OCI-LY3 (cell line): ENCODE results near the gene ISOC2.

Experiments used
- H2AFZ ChIP-seq: fragments of 200-600, 300-600 bp; shearing (Covaris generic); 2 replicates; pipeline ENCODE4 v1.6.0; 2014; ENCODE audit warnings: antibody characterized with exemption, low read depth, low read length
- H3K27ac ChIP-seq: fragments of 200-600, 300-600 bp; sonication (generic); 2 replicates; pipeline ENCODE4 v1.5.1; 2014; ENCODE audit warnings: mild to moderate bottlenecking, low read length, moderate library complexity, mixed read lengths
- H3K27me3 ChIP-seq: fragments of 200-600, 300-600 bp; sonication (generic); 2 replicates; pipeline ENCODE4 v1.6.1; 2014; ENCODE audit warnings: low read depth, low read length, mixed read lengths
- H3K36me3 ChIP-seq: fragments of 200-600, 300-600 bp; sonication (generic); replicated peaks from 2 replicates; pipeline ENCODE3; 2014; ENCODE audit warnings: low read depth, low read length, mixed read lengths
- H3K4me1 ChIP-seq: fragments of 300-600, 200-600 bp; sonication (generic); 2 replicates; pipeline ENCODE4 v1.6.1; 2014; ENCODE audit warnings: low read length, mixed read lengths
- H3K4me2 ChIP-seq: fragments of 200-600, 300-600 bp; sonication (generic); 2 replicates; pipeline ENCODE4 v1.6.1; 2014; ENCODE audit warnings: low read length, mixed read lengths
- H3K4me3 ChIP-seq: fragments of 300-600, 200-600 bp; sonication (generic); 2 replicates; pipeline ENCODE4 v1.5.1; 2014; ENCODE audit warnings: antibody characterized with exemption, mild to moderate bottlenecking, low read length, moderate library complexity
- H3K79me2 ChIP-seq: fragments of 300-600, 200-600 bp; shearing (Covaris generic); 2 replicates; pipeline ENCODE4 v1.6.1; 2014; ENCODE audit warnings: mild to moderate bottlenecking, low read length, mixed read lengths
- H3K9ac ChIP-seq: fragments of 300-600, 200-600 bp; shearing (Covaris generic); 2 replicates; pipeline ENCODE4 v1.6.0; 2014; ENCODE audit warnings: mild to moderate bottlenecking, low read length, moderate library complexity
- H3K9me3 ChIP-seq: fragments of 200-600, 300-600 bp; shearing (Covaris generic); 2 replicates; pipeline ENCODE4 v1.6.1; 2014; ENCODE audit warnings: low read length, mixed read lengths; ENCODE audit not compliant: insufficient read depth
- H4K20me1 ChIP-seq: fragments of 200-600, 300-600 bp; sonication (generic); 2 replicates; pipeline ENCODE4 v1.6.1; 2016; ENCODE audit warnings: low read length, mixed read lengths; ENCODE audit not compliant: insufficient read depth
- CTCF ChIP-seq: fragments of 200-600, 300-600 bp; sonication (generic); IDR thresholded peaks from 2 replicates; pipeline ENCODE4 v1.5.1; 2014; ENCODE audit warnings: antibody characterized with exemption, low read length, low read depth
- EZH2phosphoT487 ChIP-seq: fragments of 200-600 bp; shearing (Covaris generic); IDR thresholded peaks from 2 replicates; pipeline ENCODE4 v1.6.1; 2018; ENCODE audit warnings: antibody characterized with exemption, mixed run types, low read depth

ISOC2 gene

GRCh38 chr19:55464662-55465054 is 3.2 kb upstream of the ISOC2 start, which contains the start of gene C19orf85:
TSS of gene C19orf85 (minus strand) at chr19:55464751. CDS start at chr19:55464554, 197 bp downstream.
- Histone ChIP-seq H2AFZ (no peak within 1 kb of the TSS), H3K4me2 (no peak within 1 kb of the TSS), H3K27ac (no peak within 1 kb of the TSS), H3K79me2 (0 out of 2 replicates have a peak, but pooled peaks cover 3% of the 10 kb centered on the region), H4K20me1 (no peaks in the 10 kb centered on the region), H3K9ac (no peak within 1 kb of the TSS), H3K27me3 (no peaks in the 10 kb centered on the region), H3K9me3 (no peaks in the 10 kb centered on the region), H3K4me1 (peaks cover 15% of the 10 kb centered on the region), H3K36me3 (no peaks in the 10 kb centered on the region), H3K4me3 (no peak within 1 kb of the TSS)
- TF ChIP-seq EZH2phosphoT487 = no peak
- TF ChIP-seq CTCF = no peak

DNA sequence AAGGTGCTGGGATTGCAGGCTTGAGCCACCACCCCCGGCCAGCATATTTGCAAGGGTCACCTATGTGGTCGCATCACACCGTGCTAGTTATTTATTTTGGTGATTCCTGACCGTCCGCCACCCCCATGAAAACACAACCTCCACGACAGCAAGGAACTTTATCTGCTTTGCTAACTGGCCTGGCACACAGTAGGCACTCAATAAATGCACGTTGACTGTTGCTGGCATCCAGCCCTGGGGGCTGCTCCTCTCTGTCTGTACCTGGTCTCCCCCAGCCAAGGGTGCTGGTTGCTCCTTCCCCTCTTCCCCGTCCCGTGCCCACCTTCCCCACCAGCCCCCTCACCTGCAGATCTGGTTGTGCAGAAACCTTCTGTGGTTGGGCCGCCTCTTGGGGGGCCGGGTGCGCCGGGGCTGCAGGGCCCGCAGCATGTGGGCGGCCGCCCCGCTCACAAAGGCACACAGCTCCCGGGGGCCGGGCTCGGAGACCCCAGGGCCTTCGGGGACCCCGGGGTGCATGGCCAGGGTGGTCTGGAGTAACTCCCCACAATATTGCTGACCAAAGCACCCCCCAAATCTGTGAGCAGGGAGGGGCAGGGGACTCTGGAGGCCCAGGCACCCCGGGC is 2.7 kb upstream of the ISOC2 start:
- Histone ChIP-seq H3K9ac (no peak overlapping the region), H3K4me2 (no peak overlapping the region), H3K4me3 (no peak overlapping the region), H4K20me1 (no peaks in the 10 kb centered on the region), H3K27me3 (no peaks in the 10 kb centered on the region), H3K9me3 (no peaks in the 10 kb centered on the region), H2AFZ (no peak overlapping the region), H3K36me3 (no peaks in the 10 kb centered on the region), H3K27ac (no peak overlapping the region), H3K79me2 (0 out of 2 replicates have a peak, but pooled peaks cover 3% of the 10 kb centered on the region), H3K4me1 (peaks cover 15% of the 10 kb centered on the region)
- TF ChIP-seq EZH2phosphoT487 = no peak

DNA sequence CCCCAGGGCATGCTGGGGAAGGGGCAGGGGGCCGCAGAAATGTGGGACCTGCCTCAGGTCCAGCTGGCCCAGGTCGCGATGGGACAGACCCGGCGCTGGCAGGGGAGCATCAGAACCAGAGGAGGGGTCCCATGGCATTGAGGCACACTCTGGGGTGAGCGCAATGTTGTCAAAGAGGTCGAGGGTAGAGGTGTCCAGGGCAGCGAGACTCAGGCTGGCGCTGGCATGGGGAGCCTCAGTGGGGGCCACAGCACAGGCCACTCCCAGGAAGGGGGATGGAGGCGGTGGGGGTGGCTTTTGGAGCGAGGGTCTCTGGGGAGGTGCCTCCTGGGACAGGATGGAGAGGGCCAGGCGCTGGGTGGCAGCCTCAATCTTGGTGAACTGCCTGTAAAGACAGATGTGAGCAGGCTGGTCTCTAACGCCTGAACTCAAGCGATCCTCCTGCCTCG is 2.2 kb upstream of the ISOC2 start:
- Histone ChIP-seq H2AFZ (no peak overlapping the region), H3K9ac (no peak overlapping the region), H3K4me3 (no peak overlapping the region), H3K27ac (no peak overlapping the region), H3K79me2 (0 out of 2 replicates have a peak, but pooled peaks cover 3% of the 10 kb centered on the region), H3K9me3 (no peaks in the 10 kb centered on the region), H3K36me3 (no peaks in the 10 kb centered on the region), H3K27me3 (no peaks in the 10 kb centered on the region), H4K20me1 (no peaks in the 10 kb centered on the region), H3K4me1 (peaks cover 15% of the 10 kb centered on the region), H3K4me2 (no peak overlapping the region)
- no peak for TF ChIP-seq CTCF
- no peak for TF ChIP-seq EZH2phosphoT487

GRCh38 chr19:55462722-55463121 is 1.3 kb upstream of the ISOC2 start:
- Histone ChIP-seq H2AFZ (no peak overlapping the region), H3K27me3 (no peaks in the 10 kb centered on the region), H3K36me3 (no peaks in the 10 kb centered on the region), H3K9ac (no peak overlapping the region), H3K27ac (no peak overlapping the region), H3K79me2 (0 out of 2 replicates have a peak, but pooled peaks cover 3% of the 10 kb centered on the region), H3K9me3 (no peaks in the 10 kb centered on the region), H4K20me1 (no peaks in the 10 kb centered on the region), H3K4me3 (no peak overlapping the region), H3K4me2 (0 out of 2 replicates have a peak overlapping the region, but pooled peaks have one; percentile 97), H3K4me1 (peaks cover 11% of the 10 kb centered on the region)
- TF ChIP-seq CTCF (no peak), EZH2phosphoT487 (no peak)
